ENCODE data around the gene IFNG.

GRCh38 chr12:68177562-68177961 lies 18.0 kb upstream of the IFNG start:
- TF ChIP-seq CTCF (IDR thresholded peaks at IDR 0.05) (no peak), POLR2A (IDR thresholded peaks at IDR 0.05) (no peak)

Data from breast epithelium (tissue), 3 donors.